ENCODE measurements around the gene LUZP1. TPM values are rescaled to one million over a fixed set of nuclear protein-coding genes. Genes with fewer than 3 reads are reported as not detected.

The LUZP1 gene
- total RNA-seq, 1 donor from 2014 or later: 33.0 TPM

DNA sequence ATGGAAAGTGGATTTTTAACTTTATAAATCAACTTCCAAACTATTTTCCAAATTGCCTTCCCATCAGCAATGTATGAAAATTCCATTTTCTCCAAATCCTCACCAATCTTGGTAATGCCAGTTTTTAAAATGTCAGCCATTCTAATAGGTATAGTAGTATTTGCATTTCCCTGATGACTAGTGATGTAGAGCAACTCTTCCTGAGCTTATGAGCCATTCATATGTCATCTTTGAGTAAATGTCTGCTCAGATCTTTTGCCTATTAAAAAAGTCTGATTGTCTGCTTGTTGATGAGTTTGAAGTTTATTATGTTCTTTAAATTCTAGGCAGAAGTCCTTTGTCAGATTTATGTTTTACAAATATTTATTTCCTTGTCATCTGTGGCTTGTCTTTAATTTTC lies 94.6 kb downstream of the LUZP1 start:
- peaks cover 39% of the 10 kb centered on the region for H3K36me3 Mint-ChIP-seq
- TF ChIP-seq, protein P1, sequence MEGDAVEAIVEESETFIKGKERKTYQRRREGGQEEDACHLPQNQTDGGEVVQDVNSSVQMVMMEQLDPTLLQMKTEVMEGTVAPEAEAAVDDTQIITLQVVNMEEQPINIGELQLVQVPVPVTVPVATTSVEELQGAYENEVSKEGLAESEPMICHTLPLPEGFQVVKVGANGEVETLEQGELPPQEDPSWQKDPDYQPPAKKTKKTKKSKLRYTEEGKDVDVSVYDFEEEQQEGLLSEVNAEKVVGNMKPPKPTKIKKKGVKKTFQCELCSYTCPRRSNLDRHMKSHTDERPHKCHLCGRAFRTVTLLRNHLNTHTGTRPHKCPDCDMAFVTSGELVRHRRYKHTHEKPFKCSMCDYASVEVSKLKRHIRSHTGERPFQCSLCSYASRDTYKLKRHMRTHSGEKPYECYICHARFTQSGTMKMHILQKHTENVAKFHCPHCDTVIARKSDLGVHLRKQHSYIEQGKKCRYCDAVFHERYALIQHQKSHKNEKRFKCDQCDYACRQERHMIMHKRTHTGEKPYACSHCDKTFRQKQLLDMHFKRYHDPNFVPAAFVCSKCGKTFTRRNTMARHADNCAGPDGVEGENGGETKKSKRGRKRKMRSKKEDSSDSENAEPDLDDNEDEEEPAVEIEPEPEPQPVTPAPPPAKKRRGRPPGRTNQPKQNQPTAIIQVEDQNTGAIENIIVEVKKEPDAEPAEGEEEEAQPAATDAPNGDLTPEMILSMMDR (conservative IDR thresholded peaks at IDR 0.05): no peak
- no peak overlapping the region for H3K27ac Mint-ChIP-seq

DNA sequence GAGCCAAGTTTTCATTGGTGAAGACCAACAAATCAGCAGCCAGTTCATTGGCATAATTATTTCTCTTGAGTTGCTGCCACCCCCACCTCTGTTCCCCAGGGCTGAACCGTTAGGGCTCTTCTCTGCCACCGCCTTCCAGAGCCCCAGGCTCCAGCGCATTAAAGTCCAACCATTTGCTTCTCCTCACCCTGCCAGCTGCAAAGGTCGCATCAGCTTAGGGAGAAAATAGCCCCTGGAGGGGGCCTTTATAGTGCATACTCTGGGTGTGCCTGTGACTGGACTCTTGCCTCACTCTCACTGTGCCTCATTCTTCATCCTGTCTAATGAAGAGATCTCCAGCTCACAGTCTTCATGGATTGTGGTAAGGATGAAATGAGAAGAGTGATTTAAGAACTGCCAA lies 99.0 kb downstream of the LUZP1 start:
- Mint-ChIP-seq H3K27me3 (no peaks in the 10 kb centered on the region), H3K4me1 (ENCODE audit: unreplicated experiment) (peaks cover 6% of the 10 kb centered on the region), H3K27ac (no peak overlapping the region), H3K4me3 (no peak overlapping the region), H3K36me3 (peaks cover 42% of the 10 kb centered on the region), H3K9me3 (no peaks in the 10 kb centered on the region)
- TF ChIP-seq, protein P1 (conservative IDR thresholded peaks at IDR 0.05): no peak
- no peak for DNase-seq (ENCODE audit: extremely low spot score, unreplicated experiment)

More for the DNA sequence above, 94.6 kb downstream of the LUZP1 start:
- H3K4me3 Mint-ChIP-seq: no peak overlapping the region
- no peaks in the 10 kb centered on the region for H3K9me3 Mint-ChIP-seq
- DNase-seq (ENCODE audit: extremely low spot score, unreplicated experiment): no peak
- peaks cover 6% of the 10 kb centered on the region for H3K4me1 Mint-ChIP-seq (ENCODE audit: unreplicated experiment)
- no peaks in the 10 kb centered on the region for H3K27me3 Mint-ChIP-seq

DNA sequence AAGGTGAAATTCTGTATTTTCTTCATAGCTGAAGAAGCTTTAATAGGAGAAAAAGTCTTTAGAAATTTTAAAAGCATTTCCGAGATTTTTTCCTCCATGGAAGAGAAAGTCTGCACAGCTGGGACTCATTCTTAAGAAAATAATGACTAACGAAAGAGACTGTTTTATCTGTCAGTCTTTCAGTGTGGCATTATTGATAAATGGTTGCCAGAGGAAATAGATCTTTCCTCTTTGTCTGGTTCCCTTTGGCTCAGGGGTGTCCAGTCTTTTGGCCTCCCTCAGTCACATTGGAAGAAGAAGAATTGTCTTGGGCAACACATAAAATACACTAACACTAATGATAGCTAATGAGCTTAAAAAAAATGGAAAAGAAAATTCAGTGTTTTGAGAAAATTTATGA lies 99.5 kb downstream of the LUZP1 start:
- no peak overlapping the region for H3K27ac Mint-ChIP-seq
- peaks cover 42% of the 10 kb centered on the region for H3K36me3 Mint-ChIP-seq
- TF ChIP-seq, protein P1 (conservative IDR thresholded peaks at IDR 0.05): no peak
- DNase-seq (ENCODE audit: extremely low spot score, unreplicated experiment): no peak
- H3K4me1 Mint-ChIP-seq (ENCODE audit: unreplicated experiment): peaks cover 6% of the 10 kb centered on the region
- no peak overlapping the region for H3K4me3 Mint-ChIP-seq
- no peaks in the 10 kb centered on the region for H3K9me3 Mint-ChIP-seq
- no peaks in the 10 kb centered on the region for H3K27me3 Mint-ChIP-seq

DNA sequence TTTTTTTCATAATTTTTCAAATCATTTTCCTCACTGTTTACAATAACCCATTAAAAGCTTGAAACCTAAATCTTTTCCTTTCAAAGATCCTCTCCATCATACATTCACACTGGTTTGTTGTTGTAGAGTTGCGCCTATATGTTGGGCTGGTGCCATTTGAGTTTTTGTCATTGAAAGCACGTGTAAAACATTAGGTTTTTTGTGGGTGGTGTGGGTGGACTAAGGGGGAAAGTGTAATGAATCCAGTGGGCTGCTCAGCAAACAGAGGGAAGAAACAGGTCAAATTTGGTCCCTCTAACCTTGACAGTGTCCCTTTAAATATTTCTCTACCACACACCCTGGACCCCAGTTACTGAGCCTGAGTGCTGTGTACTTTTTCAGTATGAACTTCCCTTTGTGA lies 102.6 kb downstream of the LUZP1 start:
- H3K36me3 Mint-ChIP-seq: peaks cover 28% of the 10 kb centered on the region
- TF ChIP-seq, protein P1 (conservative IDR thresholded peaks at IDR 0.05): no peak

GRCh38 chr1:23065385-23065784 lies 103.3 kb downstream of the LUZP1 start:
- peaks cover 29% of the 10 kb centered on the region for H3K36me3 Mint-ChIP-seq

More for the DNA sequence above, 102.6 kb downstream of the LUZP1 start:
- Mint-ChIP-seq H3K4me3 (no peak overlapping the region), H3K4me1 (ENCODE audit: unreplicated experiment) (no peaks in the 10 kb centered on the region), H3K27me3 (no peaks in the 10 kb centered on the region), H3K27ac (no peak overlapping the region), H3K9me3 (no peaks in the 10 kb centered on the region)
- no peak for DNase-seq (ENCODE audit: extremely low spot score, unreplicated experiment)

More at GRCh38 chr1:23065385-23065784, 103.3 kb downstream of the LUZP1 start:
- TF ChIP-seq, protein P1 (conservative IDR thresholded peaks at IDR 0.05): no peak
- DNase-seq (ENCODE audit: extremely low spot score, unreplicated experiment): no peak
- no peak overlapping the region for H3K4me3 Mint-ChIP-seq
- no peaks in the 10 kb centered on the region for H3K4me1 Mint-ChIP-seq (ENCODE audit: unreplicated experiment)
- no peaks in the 10 kb centered on the region for H3K27me3 Mint-ChIP-seq
- no peaks in the 10 kb centered on the region for H3K9me3 Mint-ChIP-seq
- H3K27ac Mint-ChIP-seq: no peak overlapping the region

Measured in type B pancreatic cell (in vitro differentiated cells).